B cell (primary cell): Measurements from ENCODE around the gene PTPRN2. TPM values are rescaled to one million over a fixed set of nuclear protein-coding genes. Genes with fewer than 3 reads are reported as not detected.

Source experiments
- ATAC-seq: fragments of 200-7000 bp; cut with Tn5 transposase; one replicate; pipeline ENCODE4 v1.10.0; 2021; ENCODE audit warnings: low read depth, mild to moderate bottlenecking, moderate number of reproducible peaks, moderate library complexity
- CTCF ChIA-PET: fragments of 350-600 bp; sonication (Branson Sonifier 250); formaldehyde crosslinking; loops from one replicate; lab custom pipeline; 2021; ENCODE audit warnings: antibody characterized with exemption, inconsistent platforms; lab: Charles Lee
- POLR2A ChIA-PET: fragments of 350-600 bp; sonication (Branson Sonifier 250); formaldehyde crosslinking; loops from one replicate; lab custom pipeline; 2021; ENCODE audit warnings: antibody characterized with exemption; lab: Charles Lee
- DNase-seq: peaks from one replicate; pipeline ENCODE4 v3.0.0; 2013
- H2AFZ ChIP-seq: 2 replicates; pipeline ENCODE4 v1.6.1; 2012; ENCODE audit warnings: mild to moderate bottlenecking, low read depth, low read length; ENCODE audit not compliant: insufficient read depth, poor library complexity, severe bottlenecking
- H3K27ac ChIP-seq, 2 donors: 1 replicate in 1 of 2; 2 replicates in 1 of 2; pipeline ENCODE4 v1.5.1; 2012 to 2013; ENCODE audit warnings: low read length in 2 of 2, mild to moderate bottlenecking in 2 of 2, moderate library complexity in 1 of 2
- H3K27me3 ChIP-seq, 4 experiments: fragments of 200-600 bp in 1 of 4; sonication (generic) in 1 of 4; replicated peaks in 1 of 4; 1 replicate in 2 of 4; 2 replicates in 2 of 4; pipeline versions ENCODE4 v1.6.1 to v1.7.0; 2013 to 2016; ENCODE audit warnings: low read length in 3 of 4, mild to moderate bottlenecking in 2 of 4, mixed read lengths in 1 of 4, moderate library complexity in 1 of 4; ENCODE audit not compliant: insufficient read depth in 4 of 4, control insufficient read depth in 3 of 4; ENCODE audit errors: control extremely low read depth in 1 of 4
- H3K36me3 ChIP-seq, 2 experiments: replicated peaks in 1 of 2; 1 replicate in 1 of 2; 2 replicates in 1 of 2; pipeline versions ENCODE4 v1.6.1 to v1.7.1; 2013; ENCODE audit warnings: low read length in 1 of 2; ENCODE audit not compliant: insufficient read depth in 2 of 2, control insufficient read depth in 1 of 2; ENCODE audit errors: control extremely low read depth in 1 of 2, extremely low read depth in 1 of 2
- H3K4me1 ChIP-seq, 2 donors: fragments of 200-600 bp in 1 of 2; sonication (generic) in 1 of 2; 1 replicate in 1 of 2; 2 replicates in 1 of 2; pipeline versions ENCODE4 v1.5.1 to v1.6.1; 2013 to 2017; ENCODE audit warnings: low read length in 2 of 2; ENCODE audit not compliant: control insufficient read depth in 2 of 2, insufficient read depth in 2 of 2
- H3K4me2 ChIP-seq: replicated peaks from 2 replicates; pipeline ENCODE3; 2012; ENCODE audit warnings: mild to moderate bottlenecking, low read depth, low read length; ENCODE audit not compliant: poor library complexity, severe bottlenecking
- H3K4me3 ChIP-seq, 5 experiments: fragments of 200-600 bp in 1 of 5; sonication (generic) in 1 of 5; 1 replicate in 3 of 5; 2 replicates in 2 of 5; pipeline versions ENCODE4 v1.5.1 to v1.7.0; 2011 to 2016; ENCODE audit warnings: low read length in 4 of 5, mild to moderate bottlenecking in 4 of 5, low read depth in 2 of 5, control low read depth in 1 of 5, moderate library complexity in 1 of 5; ENCODE audit not compliant: insufficient read depth in 1 of 5; ENCODE audit errors: control extremely low read depth in 1 of 5, extremely low read depth in 1 of 5
- H3K79me2 ChIP-seq: fragments of 200-600 bp; sonication (generic); one replicate; pipeline ENCODE4 v1.6.0; 2016; ENCODE audit warnings: low read length; ENCODE audit not compliant: control insufficient read depth, insufficient read depth
- H3K9ac ChIP-seq: fragments of 200-600 bp; sonication (generic); 2 replicates; pipeline ENCODE4 v1.6.1; 2017; ENCODE audit warnings: mild to moderate bottlenecking, low read length, moderate library complexity
- H3K9me3 ChIP-seq, 3 donors: one replicate each; pipeline versions ENCODE4 v1.6.1 to v1.7.1; 2013; ENCODE audit warnings: low read length in 2 of 3; ENCODE audit not compliant: control insufficient read depth in 2 of 3, insufficient read depth in 1 of 3; ENCODE audit errors: control extremely low read depth in 1 of 3
- H4K20me1 ChIP-seq: 2 replicates; pipeline ENCODE4 v1.6.0; 2012; ENCODE audit warnings: mild to moderate bottlenecking, low read length; ENCODE audit not compliant: insufficient read depth, control insufficient read depth, poor library complexity, severe bottlenecking
- H3K27ac Mint-ChIP-seq: one replicate; pipeline ENCODE4 v1.8.0; 2021; ENCODE audit warnings: mixed read lengths
- H3K27me3 Mint-ChIP-seq: one replicate; pipeline ENCODE4 v1.8.0; 2021; ENCODE audit warnings: mixed read lengths
- H3K4me1 Mint-ChIP-seq: one replicate; pipeline ENCODE4 v1.8.0; 2021; ENCODE audit warnings: mixed read lengths
- H3K4me3 Mint-ChIP-seq: one replicate; pipeline ENCODE4 v1.8.0; 2021; ENCODE audit warnings: mixed read lengths
- H3K9me3 Mint-ChIP-seq: one replicate; pipeline ENCODE4 v1.8.0; 2022; ENCODE audit warnings: mixed read lengths; ENCODE audit not compliant: insufficient read depth
- EZH2 ChIP-seq: IDR thresholded peaks from 2 replicates; pipeline ENCODE4 v1.6.1; 2012; ENCODE audit warnings: borderline replicate concordance, low read depth, mild to moderate bottlenecking, moderate library complexity, low read length; ENCODE audit not compliant: insufficient read depth, poor library complexity, severe bottlenecking
- WGBS: methylation state at CpG from one replicate; pipeline ENCODE4 v1.1.5; 2013; ENCODE audit warnings: missing lambda C conversion rate; ENCODE audit not compliant: insufficient coverage; 5-methylcytosine and 5-hydroxymethylcytosine counted together
- intact Hi-C: fragments of 100-400 bp; cut with micrococcal nuclease; formaldehyde crosslinking; loops from one replicate; pipeline ENCODE4 v1.10.0; 2022
- polyA plus RNA-seq: library from polyadenylated mRNA; depleted of rRNA; stranded (reverse); fragments of >200 nt; gene quantifications from 2 replicates; pipeline ENCODE4 v1.2.3, GENCODE V29; 2012
- total RNA-seq, 2 donors: library from RNA; stranded (reverse); fragments of 120-200 nt in 1 of 2; gene quantifications; 1 replicate in 1 of 2; 2 replicates in 1 of 2; pipeline versions ENCODE4 v1.2.3 to v1.2.4, GENCODE V29; 2013 to 2022
- TF ChIP-seq, protein P1 (sequence below): fragments of 200-600 bp; IDR thresholded peaks from one replicate; pipeline ENCODE4 v1.8.0; 2022; ENCODE audit warnings: antibody characterized with exemption, mild to moderate bottlenecking

PTPRN2 gene
- total and polyA plus RNA-seq, 2 donors (not counting 1 experiment from before 2014, with no cell fraction given) = 2.0 to 5.0 TPM

DNA sequence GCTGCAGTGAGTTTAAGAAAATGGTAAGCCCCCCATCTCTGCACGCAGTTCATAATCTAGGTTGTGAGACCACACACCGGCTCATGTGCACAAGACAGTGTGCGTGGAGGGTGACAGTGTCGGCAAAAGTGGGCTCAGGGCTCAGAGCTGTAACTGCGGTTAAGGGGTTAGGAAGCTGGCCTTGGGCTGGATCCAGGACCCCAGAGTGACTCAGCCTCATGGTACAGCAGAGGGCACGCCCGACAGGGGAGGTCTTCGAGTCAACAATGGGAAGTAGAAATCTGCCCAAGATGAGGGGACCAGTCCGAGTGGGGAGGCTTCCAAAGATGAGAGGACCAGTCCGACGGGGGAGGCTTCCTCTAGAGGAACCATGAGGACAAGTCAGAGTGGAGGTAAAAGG, 813.1 kb downstream of the PTPRN2 start:
- intact Hi-C loops = no loop called here
- POLR2A ChIA-PET = no interaction called here

DNA sequence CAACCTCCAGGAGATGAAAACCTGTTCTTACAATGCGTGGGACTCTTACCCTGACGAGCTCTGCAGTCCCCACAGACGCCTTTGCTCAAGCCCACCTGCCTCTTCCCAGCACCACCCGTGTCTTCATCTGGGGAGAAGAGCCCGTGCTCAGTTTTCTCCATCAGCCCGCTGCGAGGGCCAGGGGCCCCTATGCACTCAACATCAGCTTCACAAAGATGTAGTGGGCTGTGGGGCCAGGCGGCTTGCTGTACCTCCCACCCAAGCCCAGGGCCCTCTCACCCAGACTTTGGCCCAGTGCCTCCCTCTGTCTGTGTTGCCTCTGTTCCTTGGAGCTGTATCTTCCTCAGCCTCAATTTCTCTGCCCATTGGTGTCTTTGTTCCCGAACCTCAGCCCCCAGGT, 814.3 kb downstream of the PTPRN2 start:
- H3K9ac ChIP-seq = no peak overlapping the region
- no peak for ATAC-seq
- POLR2A ChIA-PET = no interaction called here

More for the DNA sequence above, 813.1 kb downstream of the PTPRN2 start:
- no peak overlapping the region for H3K9ac ChIP-seq
- Mint-ChIP-seq H3K27ac (no peak overlapping the region), H3K27me3 (peaks cover 3% of the 10 kb centered on the region), H3K4me1 (no peaks in the 10 kb centered on the region), H3K4me3 (no peak overlapping the region), H3K9me3 (peaks cover 9% of the 10 kb centered on the region)
- no peak for ATAC-seq
- no peaks in the 10 kb centered on the region for H3K36me3 ChIP-seq
- no peak for TF ChIP-seq EZH2
- TF ChIP-seq, protein P1, sequence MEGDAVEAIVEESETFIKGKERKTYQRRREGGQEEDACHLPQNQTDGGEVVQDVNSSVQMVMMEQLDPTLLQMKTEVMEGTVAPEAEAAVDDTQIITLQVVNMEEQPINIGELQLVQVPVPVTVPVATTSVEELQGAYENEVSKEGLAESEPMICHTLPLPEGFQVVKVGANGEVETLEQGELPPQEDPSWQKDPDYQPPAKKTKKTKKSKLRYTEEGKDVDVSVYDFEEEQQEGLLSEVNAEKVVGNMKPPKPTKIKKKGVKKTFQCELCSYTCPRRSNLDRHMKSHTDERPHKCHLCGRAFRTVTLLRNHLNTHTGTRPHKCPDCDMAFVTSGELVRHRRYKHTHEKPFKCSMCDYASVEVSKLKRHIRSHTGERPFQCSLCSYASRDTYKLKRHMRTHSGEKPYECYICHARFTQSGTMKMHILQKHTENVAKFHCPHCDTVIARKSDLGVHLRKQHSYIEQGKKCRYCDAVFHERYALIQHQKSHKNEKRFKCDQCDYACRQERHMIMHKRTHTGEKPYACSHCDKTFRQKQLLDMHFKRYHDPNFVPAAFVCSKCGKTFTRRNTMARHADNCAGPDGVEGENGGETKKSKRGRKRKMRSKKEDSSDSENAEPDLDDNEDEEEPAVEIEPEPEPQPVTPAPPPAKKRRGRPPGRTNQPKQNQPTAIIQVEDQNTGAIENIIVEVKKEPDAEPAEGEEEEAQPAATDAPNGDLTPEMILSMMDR = no peak
- no peak overlapping the region for H3K4me2 ChIP-seq
- no peaks in the 10 kb centered on the region for H3K4me1 ChIP-seq
- H3K27me3 ChIP-seq = no peaks in the 10 kb centered on the region
- CTCF ChIA-PET = no interaction called here
- no peak overlapping the region for H2AFZ ChIP-seq
- no peak overlapping the region for H3K4me3 ChIP-seq
- WGBS = 85% methylated on average over 11 of the region's 11 CpGs
- H3K9me3 ChIP-seq = peaks cover 0 to 53% (median 0%) of the 10 kb centered on the region in 3 donors
- no peak overlapping the region for H3K27ac ChIP-seq
- no peak for DNase-seq
- no peaks in the 10 kb centered on the region for H4K20me1 ChIP-seq
- no peaks in the 10 kb centered on the region for H3K79me2 ChIP-seq

More for the DNA sequence above, 814.3 kb downstream of the PTPRN2 start:
- 92% methylated on average over 8 of the region's 9 CpGs for WGBS
- Histone ChIP-seq H2AFZ (no peak overlapping the region), H4K20me1 (no peaks in the 10 kb centered on the region), H3K27me3 (no peaks in the 10 kb centered on the region), H3K4me1 (no peaks in the 10 kb centered on the region), H3K27ac (no peak overlapping the region), H3K9me3 (peaks cover 0 to 45% (median 0%) of the 10 kb centered on the region in 3 donors), H3K79me2 (no peaks in the 10 kb centered on the region), H3K4me3 (no peak overlapping the region), H3K4me2 (no peak overlapping the region), H3K36me3 (no peaks in the 10 kb centered on the region)
- Mint-ChIP-seq H3K4me3 (no peak overlapping the region), H3K9me3 (peaks cover 9% of the 10 kb centered on the region), H3K27ac (no peak overlapping the region), H3K27me3 (peaks cover 3% of the 10 kb centered on the region), H3K4me1 (no peaks in the 10 kb centered on the region)
- TF ChIP-seq, protein P1 = no peak
- TF ChIP-seq EZH2 = no peak
- CTCF ChIA-PET = no interaction called here
- intact Hi-C loops = no loop called here
- DNase-seq = no peak
